ENCODE measurements around the gene IGFBP2. TPM values are rescaled to one million over a fixed set of nuclear protein-coding genes. Genes with fewer than 3 reads are reported as not detected.

Gene IGFBP2
- total and polyA plus RNA-seq, 2 of the 8 experiments (the other 6 are each of a cell fraction or from before 2014, with no cell fraction given) = 326 to 782 TPM

DNA sequence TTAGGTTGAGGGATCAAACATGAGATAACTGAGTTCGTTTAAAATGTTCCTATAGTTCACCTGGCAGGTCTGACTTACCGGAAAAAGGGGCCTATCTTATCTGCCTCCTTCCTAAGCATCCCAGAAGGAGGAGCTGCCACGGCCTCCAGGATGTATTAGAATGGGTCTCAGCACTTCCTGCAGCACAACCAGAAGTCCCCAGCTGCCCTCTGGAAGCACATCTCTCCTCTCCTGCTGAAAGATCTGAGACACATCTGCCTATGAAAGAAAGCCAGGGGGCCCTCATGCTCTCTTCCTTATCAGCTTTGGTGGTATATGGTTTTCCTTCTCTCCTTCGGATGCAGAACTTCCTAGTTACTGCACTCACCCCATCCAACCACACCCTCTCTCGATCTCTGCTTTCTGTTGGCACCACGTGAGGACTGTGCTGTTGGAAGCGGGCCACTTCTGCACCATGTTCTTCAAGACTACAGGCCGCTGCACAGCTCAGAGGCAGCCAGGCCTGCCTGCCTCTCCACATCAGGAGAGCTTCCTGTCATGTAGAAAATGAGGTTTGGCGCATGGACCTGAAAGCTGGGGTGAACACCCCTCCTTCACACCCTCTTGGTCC lies 55.6 kb downstream of the IGFBP2 start:
- TF ChIP-seq RAD21 (IDR thresholded peaks at IDR 0.05 in 1 of 2, conservative IDR thresholded peaks at IDR 0.05 in 1 of 2; ENCODE audit: low read depth in 2 of 2, low read length in 2 of 2) = peak in 1 of 2 experiments; percentile 15; a peak in 1 of 4 replicates
- no peak for TF ChIP-seq POU5F1 (IDR thresholded peaks at IDR 0.05; ENCODE audit: low read depth, low read length)
- Histone ChIP-seq H4K8ac (ENCODE audit: extremely low read depth, insufficient read depth, low read length) (no peak overlapping the region), H3K23me2 (ENCODE audit: low read depth, low read length) (peaks cover 14% of the 10 kb centered on the region; the same call in 1 of the 2 replicates), H3K9ac (replicated peaks in 1 of 4; ENCODE audit: extremely low read depth in 1 of 4, low read depth in 3 of 4, low read length in 3 of 4) (no peak overlapping the region), H2AK5ac (ENCODE audit: low read depth, low read length) (no peak overlapping the region), H2BK15ac (ENCODE audit: low read length) (no peak overlapping the region), H3K27ac (ENCODE audit: low read depth, low read length) (no peak overlapping the region), H3K4me1 (replicated peaks in 1 of 4; ENCODE audit: control insufficient read depth in 3 of 4, insufficient read depth in 4 of 4, low read length in 3 of 4) (peaks cover 9 to 19% (median 12%) of the 10 kb centered on the region in 4 experiments; a peak in 6 of 7 replicates), H4K91ac (replicated peaks; ENCODE audit: insufficient read length, low read length) (no peak overlapping the region), H3K9me3 (ENCODE audit: insufficient read depth in 2 of 2, low read depth in 1 of 2, low read length in 1 of 2) (no peaks in the 10 kb centered on the region), H3K27me3 (replicated peaks in 1 of 4; ENCODE audit: control insufficient read depth in 3 of 4, extremely low read depth in 1 of 4, insufficient read depth in 3 of 4, low read length in 3 of 4) (peaks cover 0 to 14% (median 6%) of the 10 kb centered on the region in 4 experiments; a peak in 6 of 7 replicates), H3K79me1 (ENCODE audit: low read depth, low read length) (no peaks in the 10 kb centered on the region), H3K4me3 (ENCODE audit: extremely low read depth in 1 of 4, insufficient read depth in 2 of 4, low read depth in 3 of 4, low read length in 4 of 4) (no peak overlapping the region), H3K36me3 (ENCODE audit: control insufficient read depth in 2 of 4, insufficient read depth in 4 of 4, low read length in 3 of 4) (no peaks in the 10 kb centered on the region), H3K4me2 (ENCODE audit: insufficient read depth in 1 of 2, low read depth in 2 of 2, low read length in 2 of 2) (peak overlapping the region in 1 of 2 experiments; percentile 13; a peak in 1 of 4 replicates), H3K56ac (replicated peaks; ENCODE audit: insufficient read length, low read depth, low read length) (no peak overlapping the region), H2BK20ac (ENCODE audit: low read length) (no peak overlapping the region), H4K20me1 (replicated peaks in 1 of 2; ENCODE audit: control insufficient read depth in 1 of 2, insufficient read depth in 2 of 2, low read length in 2 of 2) (no peaks in the 10 kb centered on the region), H2BK12ac (ENCODE audit: low read depth, low read length) (no peak overlapping the region), H3K79me2 (ENCODE audit: control insufficient read depth in 1 of 2, insufficient read depth in 2 of 2, low read length in 2 of 2) (no peaks in the 10 kb centered on the region), H3K4ac (replicated peaks; ENCODE audit: insufficient read length, low read depth, low read length) (no peak overlapping the region), H2BK120ac (replicated peaks; ENCODE audit: low read depth, low read length) (no peak overlapping the region), H3K23ac (ENCODE audit: insufficient read length) (no peak overlapping the region), H2BK5ac (ENCODE audit: low read depth, low read length) (no peak overlapping the region), H4K5ac (ENCODE audit: insufficient read length, low read depth, low read length) (no peak overlapping the region), H3K14ac (ENCODE audit: insufficient read length) (no peak overlapping the region), H2AFZ (ENCODE audit: low read length) (no peak overlapping the region), H3K18ac (ENCODE audit: extremely low read depth, low read length) (no peak overlapping the region)
- ChIA-PET POLR2A (ENCODE audit: partially characterized antibody) (no interaction called here), CTCF (ENCODE audit: partially characterized antibody) (interaction anchor here (0.6 to 5.0 kb wide), 23 partner anchors 7 to 1068 kb away, joined by 3 to 33 read pairs (median 4); partner anchors contain the start of gene IGFBP5)
- DNase-seq (ENCODE audit: low read depth in 1 of 2, low spot score in 2 of 2) = no peak
- 75% methylated on average over 9 of the region's 9 CpGs; no CpG with 5 or more reads in 1 of the 2 experiments for WGBS, 2 experiments (ENCODE audit: extremely low coverage in 1 of 2, insufficient coverage in 1 of 2, insufficient read length in 1 of 2, insufficient replicate concordance in 2 of 2, low coverage in 1 of 2, low lambda C conversion rate in 2 of 2, missing lambda C conversion rate in 1 of 2)
- FAIRE-seq = no peak

All from H1 (cell line).